Epithelial cell of esophagus (primary cell): ENCODE results near the gene TMEM273.

Experiments used
- DNase-seq: peaks from one replicate; pipeline ENCODE4 v3.0.0; 2010; ENCODE audit warnings: low read depth
- H3K4me3 ChIP-seq: 2 replicates; pipeline ENCODE4 v1.5.1; 2011; ENCODE audit warnings: mild to moderate bottlenecking, low read length, control low read depth
- TF ChIP-seq, protein P1 (sequence below): IDR thresholded peaks from 2 replicates; pipeline ENCODE4 v1.5.1; 2011; ENCODE audit warnings: low read depth, mild to moderate bottlenecking, low read length, control low read depth, inconsistent platforms; ENCODE audit not compliant: insufficient read depth; ENCODE audit errors: missing control alignments

Gene TMEM273

GRCh38 chr10:49112851-49113250 is 75.3 kb downstream of the TMEM273 start:
- H3K4me3 ChIP-seq, result no peak overlapping the region
- TF ChIP-seq, protein P1, sequence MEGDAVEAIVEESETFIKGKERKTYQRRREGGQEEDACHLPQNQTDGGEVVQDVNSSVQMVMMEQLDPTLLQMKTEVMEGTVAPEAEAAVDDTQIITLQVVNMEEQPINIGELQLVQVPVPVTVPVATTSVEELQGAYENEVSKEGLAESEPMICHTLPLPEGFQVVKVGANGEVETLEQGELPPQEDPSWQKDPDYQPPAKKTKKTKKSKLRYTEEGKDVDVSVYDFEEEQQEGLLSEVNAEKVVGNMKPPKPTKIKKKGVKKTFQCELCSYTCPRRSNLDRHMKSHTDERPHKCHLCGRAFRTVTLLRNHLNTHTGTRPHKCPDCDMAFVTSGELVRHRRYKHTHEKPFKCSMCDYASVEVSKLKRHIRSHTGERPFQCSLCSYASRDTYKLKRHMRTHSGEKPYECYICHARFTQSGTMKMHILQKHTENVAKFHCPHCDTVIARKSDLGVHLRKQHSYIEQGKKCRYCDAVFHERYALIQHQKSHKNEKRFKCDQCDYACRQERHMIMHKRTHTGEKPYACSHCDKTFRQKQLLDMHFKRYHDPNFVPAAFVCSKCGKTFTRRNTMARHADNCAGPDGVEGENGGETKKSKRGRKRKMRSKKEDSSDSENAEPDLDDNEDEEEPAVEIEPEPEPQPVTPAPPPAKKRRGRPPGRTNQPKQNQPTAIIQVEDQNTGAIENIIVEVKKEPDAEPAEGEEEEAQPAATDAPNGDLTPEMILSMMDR, result no peak
- DNase-seq, result no peak

- H3K4me3 ChIP-seq, result no peak overlapping the region
- TF ChIP-seq, protein P1, result no peak
- DNase-seq, result no peak
Measured at GRCh38 chr10:49112098-49112497, 76.1 kb downstream of the TMEM273 start.

GRCh38 chr10:49111320-49111698 is 76.9 kb downstream of the TMEM273 start:
- no peak overlapping the region for H3K4me3 ChIP-seq
- TF ChIP-seq, protein P1, result no peak
- no peak for DNase-seq

GRCh38 chr10:49110684-49111319 is 77.4 kb downstream of the TMEM273 start:
- TF ChIP-seq, protein P1, result no peak
- DNase-seq, result no peak
- H3K4me3 ChIP-seq, result no peak overlapping the region

GRCh38 chr10:49109669-49110340 is 78.4 kb downstream of the TMEM273 start:
- TF ChIP-seq, protein P1, result no peak
- no peak overlapping the region for H3K4me3 ChIP-seq
- DNase-seq, result no peak

DNA sequence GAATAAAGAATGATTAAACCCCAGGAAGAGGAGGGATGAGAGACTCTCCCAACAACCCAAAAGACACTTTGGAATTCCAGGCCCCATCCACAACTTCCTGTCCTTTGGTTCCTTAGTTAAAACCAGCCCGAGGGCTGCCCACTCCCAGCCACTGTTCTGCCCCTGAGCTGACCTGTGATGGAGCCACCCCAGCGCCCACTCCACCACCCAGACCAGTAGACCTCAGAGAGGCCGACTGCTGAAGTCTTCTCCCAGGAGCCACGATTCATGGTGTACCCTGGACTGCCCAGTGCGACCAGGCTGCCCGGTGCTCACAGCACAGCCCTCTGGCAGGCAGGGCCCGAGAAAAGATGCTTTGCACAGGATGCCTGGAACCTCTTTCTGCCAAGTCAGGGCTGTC is 79.5 kb downstream of the TMEM273 start:
- H3K4me3 ChIP-seq, result no peak overlapping the region
- TF ChIP-seq, protein P1, result no peak
- no peak for DNase-seq

DNA sequence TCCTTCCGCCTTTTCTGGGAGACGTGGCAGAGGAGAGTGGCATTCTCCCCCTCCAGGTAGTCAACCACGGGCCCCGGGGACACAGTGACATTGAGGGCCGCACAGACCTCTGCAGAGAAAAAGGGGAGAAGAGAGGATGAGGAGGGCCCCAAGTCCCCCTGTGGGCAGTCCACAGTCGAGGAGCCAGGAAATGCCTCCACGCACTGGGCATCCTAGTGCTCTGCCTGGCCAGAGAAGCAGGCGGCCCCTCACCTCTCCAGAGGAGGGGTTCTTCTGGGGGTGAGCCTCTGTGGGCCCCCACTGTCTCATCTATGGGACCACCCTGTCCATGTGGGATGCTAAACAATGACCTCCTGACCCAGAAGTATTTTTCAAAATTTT is 80.3 kb downstream of the TMEM273 start:
- TF ChIP-seq, protein P1, result no peak
- DNase-seq, result no peak
- no peak overlapping the region for H3K4me3 ChIP-seq
